CD14-positive monocyte (primary cell): ENCODE results near the gene NRXN3. TPM values are rescaled to one million over a fixed set of nuclear protein-coding genes. Genes with fewer than 3 reads are reported as not detected.

ENCODE experiments used
- DNase-seq, 3 donors: peaks; one replicate each; pipeline ENCODE4 v3.0.0-alpha.2; 2011 to 2022
- H2AFZ ChIP-seq: 2 replicates; pipeline ENCODE4 v1.6.0; 2012; ENCODE audit warnings: mild to moderate bottlenecking, low read depth, low read length, inconsistent platforms; ENCODE audit not compliant: insufficient read depth, poor library complexity, severe bottlenecking
- H3K27ac ChIP-seq, 2 donors: 1 replicate in 1 of 2; 2 replicates in 1 of 2; pipeline ENCODE4 v1.5.1; 2012 to 2013; ENCODE audit warnings: low read length in 2 of 2, control low read depth in 1 of 2, inconsistent platforms in 1 of 2, low read depth in 1 of 2, mild to moderate bottlenecking in 1 of 2
- H3K27me3 ChIP-seq, 2 donors: one replicate each; pipeline versions ENCODE4 v1.6.0 to v1.6.1; 2011 to 2013; ENCODE audit warnings: low read length in 2 of 2; ENCODE audit not compliant: control insufficient read depth in 2 of 2, insufficient read depth in 2 of 2
- H3K36me3 ChIP-seq, 2 donors: replicated peaks in 1 of 2; 1 replicate in 1 of 2; 2 replicates in 1 of 2; pipeline versions ENCODE4 v1.5.1 to v1.6.1; 2012 to 2013; ENCODE audit warnings: low read length in 2 of 2, control low read depth in 1 of 2, inconsistent platforms in 1 of 2, mild to moderate bottlenecking in 1 of 2; ENCODE audit not compliant: insufficient read depth in 2 of 2, control insufficient read depth in 1 of 2
- H3K4me1 ChIP-seq, 2 donors: 1 replicate in 1 of 2; 2 replicates in 1 of 2; pipeline versions ENCODE4 v1.5.1 to v1.6.1; 2012 to 2013; ENCODE audit warnings: low read length in 2 of 2, control low read depth in 1 of 2, inconsistent platforms in 1 of 2, mild to moderate bottlenecking in 1 of 2, moderate library complexity in 1 of 2; ENCODE audit not compliant: insufficient read depth in 2 of 2, control insufficient read depth in 1 of 2
- H3K4me2 ChIP-seq: replicated peaks from 2 replicates; pipeline ENCODE3; 2012; ENCODE audit warnings: low read length, moderate library complexity, mild to moderate bottlenecking; ENCODE audit not compliant: poor library complexity, severe bottlenecking; ENCODE audit errors: extremely low read depth
- H3K4me3 ChIP-seq, 3 experiments: fragments of 200-600 bp in 1 of 3; sonication (generic) in 1 of 3; replicated peaks in 1 of 3; 1 replicate in 2 of 3; 2 replicates in 1 of 3; pipeline ENCODE4 v1.5.1; 2011 to 2013; ENCODE audit warnings: low read length in 3 of 3, mild to moderate bottlenecking in 3 of 3, control low read depth in 2 of 3, low read depth in 2 of 3, inconsistent platforms in 1 of 3, moderate library complexity in 1 of 3
- H3K79me2 ChIP-seq: 2 replicates; pipeline ENCODE4 v1.6.0; 2012; ENCODE audit warnings: mild to moderate bottlenecking, control low read depth, inconsistent platforms, low read length, moderate library complexity; ENCODE audit not compliant: insufficient read depth
- H3K9ac ChIP-seq: 2 replicates; pipeline ENCODE4 v1.6.0; 2017; ENCODE audit warnings: low read length, mild to moderate bottlenecking; ENCODE audit not compliant: insufficient read depth, poor library complexity, severe bottlenecking
- H3K9me3 ChIP-seq, 2 donors: replicated peaks in 1 of 2; 1 replicate in 1 of 2; 2 replicates in 1 of 2; pipeline versions ENCODE4 v1.5.1 to v1.6.1; 2012 to 2013; ENCODE audit warnings: low read length in 2 of 2, control low read depth in 1 of 2; ENCODE audit not compliant: control insufficient read depth in 1 of 2, insufficient read depth in 1 of 2
- H4K20me1 ChIP-seq: 2 replicates; pipeline ENCODE4 v1.6.0; 2012; ENCODE audit warnings: mild to moderate bottlenecking, low read length, control low read depth, moderate library complexity; ENCODE audit not compliant: insufficient read depth
- H3K27ac Mint-ChIP-seq, 7 donors: one replicate each; pipeline ENCODE4 v1.8.0; 2020; ENCODE audit warnings: mild to moderate bottlenecking in 7 of 7, mixed read lengths in 7 of 7, moderate library complexity in 6 of 7, inconsistent platforms in 2 of 7
- H3K27me3 Mint-ChIP-seq, 3 donors: one replicate each; pipeline ENCODE4 v1.8.0; 2021 to 2022; ENCODE audit warnings: low read depth in 3 of 3, mild to moderate bottlenecking in 3 of 3, mixed read lengths in 3 of 3, moderate library complexity in 3 of 3, inconsistent platforms in 1 of 3
- H3K36me3 Mint-ChIP-seq, 2 donors: one replicate each; pipeline ENCODE4 v1.8.0; 2020; ENCODE audit warnings: mixed read lengths in 2 of 2, inconsistent platforms in 1 of 2, mild to moderate bottlenecking in 1 of 2
- H3K4me1 Mint-ChIP-seq: one replicate; pipeline ENCODE4 v1.8.0; 2020; ENCODE audit warnings: mild to moderate bottlenecking, mixed read lengths
- H3K4me3 Mint-ChIP-seq, 2 donors: one replicate each; pipeline ENCODE4 v1.8.0; 2020; ENCODE audit warnings: mild to moderate bottlenecking in 2 of 2, mixed read lengths in 2 of 2, moderate library complexity in 1 of 2
- H3K9me3 Mint-ChIP-seq, 7 donors: one replicate each; pipeline ENCODE4 v1.8.0; 2020 to 2022; ENCODE audit warnings: mixed read lengths in 7 of 7, mild to moderate bottlenecking in 6 of 7, moderate library complexity in 6 of 7, inconsistent platforms in 2 of 7
- WGBS: methylation state at CpG from one replicate; pipeline ENCODE4 v1.1.5; 2013; ENCODE audit warnings: missing lambda C conversion rate; ENCODE audit not compliant: insufficient coverage; 5-methylcytosine and 5-hydroxymethylcytosine counted together
- intact Hi-C, 2 donors: fragments of 100-400 bp; cut with micrococcal nuclease; formaldehyde crosslinking; loops; one replicate each; pipeline versions ENCODE4 v1.15.0 to v1.15.1; 2023
- polyA plus RNA-seq, 3 donors: library from polyadenylated mRNA; depleted of rRNA in 1 of 3; unstranded in 2 of 3; stranded (reverse) in 1 of 3; fragments of 300-500 nt in 2 of 3; fragments of >200 nt in 1 of 3; fragmentation: Illumina TruSeq in 2 of 3; gene quantifications; 1 replicate in 2 of 3; 2 replicates in 1 of 3; pipeline ENCODE4 v1.2.3, GENCODE V29; 2012 to 2021
- TF ChIP-seq, protein P1 (sequence below): fragments of 200-600 bp; IDR thresholded peaks from one replicate; pipeline ENCODE4 v1.8.0; 2022; ENCODE audit warnings: antibody characterized with exemption, mild to moderate bottlenecking

The NRXN3 gene
- polyA plus RNA-seq, 3 donors = not detected

GRCh38 chr14:78310272-78310671, 140.1 kb downstream of the NRXN3 start:
- no peaks in the 10 kb centered on the region for H3K4me1 Mint-ChIP-seq
- H3K27me3 Mint-ChIP-seq = peaks cover 0 to 7% (median 7%) of the 10 kb centered on the region in 3 donors
- H3K27ac Mint-ChIP-seq = no peak overlapping the region
- H3K9ac ChIP-seq = no peak overlapping the region
- TF ChIP-seq, protein P1, sequence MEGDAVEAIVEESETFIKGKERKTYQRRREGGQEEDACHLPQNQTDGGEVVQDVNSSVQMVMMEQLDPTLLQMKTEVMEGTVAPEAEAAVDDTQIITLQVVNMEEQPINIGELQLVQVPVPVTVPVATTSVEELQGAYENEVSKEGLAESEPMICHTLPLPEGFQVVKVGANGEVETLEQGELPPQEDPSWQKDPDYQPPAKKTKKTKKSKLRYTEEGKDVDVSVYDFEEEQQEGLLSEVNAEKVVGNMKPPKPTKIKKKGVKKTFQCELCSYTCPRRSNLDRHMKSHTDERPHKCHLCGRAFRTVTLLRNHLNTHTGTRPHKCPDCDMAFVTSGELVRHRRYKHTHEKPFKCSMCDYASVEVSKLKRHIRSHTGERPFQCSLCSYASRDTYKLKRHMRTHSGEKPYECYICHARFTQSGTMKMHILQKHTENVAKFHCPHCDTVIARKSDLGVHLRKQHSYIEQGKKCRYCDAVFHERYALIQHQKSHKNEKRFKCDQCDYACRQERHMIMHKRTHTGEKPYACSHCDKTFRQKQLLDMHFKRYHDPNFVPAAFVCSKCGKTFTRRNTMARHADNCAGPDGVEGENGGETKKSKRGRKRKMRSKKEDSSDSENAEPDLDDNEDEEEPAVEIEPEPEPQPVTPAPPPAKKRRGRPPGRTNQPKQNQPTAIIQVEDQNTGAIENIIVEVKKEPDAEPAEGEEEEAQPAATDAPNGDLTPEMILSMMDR = no peak
- no peak overlapping the region for H3K27ac ChIP-seq
- no peaks in the 10 kb centered on the region for H3K36me3 ChIP-seq
- H3K9me3 ChIP-seq = no peaks in the 10 kb centered on the region
- no peak overlapping the region for H3K4me2 ChIP-seq
- DNase-seq = no peak
- WGBS = 92% methylated on average over 3 of the region's 3 CpGs
- H3K79me2 ChIP-seq = no peaks in the 10 kb centered on the region
- H2AFZ ChIP-seq = no peak overlapping the region
- intact Hi-C loops = no loop called here
- H3K4me3 Mint-ChIP-seq = no peak overlapping the region
- H3K4me1 ChIP-seq = peaks cover 0 to 3% of the 10 kb centered on the region in 2 donors
- peaks cover 0 to 2% of the 10 kb centered on the region in 2 donors for H3K27me3 ChIP-seq
- H3K9me3 Mint-ChIP-seq = peaks cover 0 to 8% (median 0%) of the 10 kb centered on the region in 7 donors
- no peaks in the 10 kb centered on the region for H4K20me1 ChIP-seq
- H3K36me3 Mint-ChIP-seq = no peaks in the 10 kb centered on the region
- H3K4me3 ChIP-seq = no peak overlapping the region

- Histone ChIP-seq H3K27ac (no peak overlapping the region), H2AFZ (no peak overlapping the region), H3K79me2 (no peaks in the 10 kb centered on the region), H4K20me1 (no peaks in the 10 kb centered on the region), H3K4me2 (no peak overlapping the region), H3K9ac (no peak overlapping the region), H3K36me3 (no peaks in the 10 kb centered on the region), H3K9me3 (no peaks in the 10 kb centered on the region), H3K27me3 (no peaks in the 10 kb centered on the region), H3K4me1 (peaks cover 0 to 3% of the 10 kb centered on the region in 2 donors), H3K4me3 (no peak overlapping the region)
- no CpG with 5 or more reads among the region's 3 CpGs for WGBS
- peaks cover 0 to 12% (median 0%) of the 10 kb centered on the region in 7 donors for H3K9me3 Mint-ChIP-seq
- H3K36me3 Mint-ChIP-seq = no peaks in the 10 kb centered on the region
- H3K4me1 Mint-ChIP-seq = peaks cover 6% of the 10 kb centered on the region
- H3K4me3 Mint-ChIP-seq = no peak overlapping the region
- TF ChIP-seq, protein P1 = no peak
- peaks cover 0 to 8% (median 7%) of the 10 kb centered on the region in 3 donors for H3K27me3 Mint-ChIP-seq
- H3K27ac Mint-ChIP-seq = no peak overlapping the region
- no peak for DNase-seq
- intact Hi-C loops = no loop called here
These were observed 143.3 kb downstream of the NRXN3 start for GRCh38 chr14:78313499-78313898.
